Spleen (tissue), 7 donors: Measurements from ENCODE around the gene SLAIN2.

Experiments
- POLR2A ChIP-seq, 3 donors: fragments of 450-650 bp; IDR thresholded peaks; one replicate each; pipeline ENCODE4 v1.5.1; 2017; ENCODE audit warnings: antibody characterized with exemption in 3 of 3, mild to moderate bottlenecking in 1 of 3
- TF ChIP-seq, protein P1 (sequence below), 11 experiments: fragments of 200-600 bp in 7 of 11; fragments of 450-650 bp in 4 of 11; sonication (generic) in 4 of 11; IDR thresholded peaks in 8 of 11; conservative IDR thresholded peaks in 3 of 11; 1 replicate in 7 of 11; 2 replicates in 4 of 11; pipeline versions ENCODE4 v1.4.0 to v1.8.0; 2016 to 2021; ENCODE audit warnings: antibody characterized with exemption in 11 of 11, inconsistent platforms in 4 of 11, mild to moderate bottlenecking in 1 of 11
- donor health status: DM: no; HTN: no; CAD: no; lungs with moderate emphysema.
- donor health status: DM: no; HTN: no; CAD: no.
- donor health status: DM: no; HTN: no; CAD: no.

DNA sequence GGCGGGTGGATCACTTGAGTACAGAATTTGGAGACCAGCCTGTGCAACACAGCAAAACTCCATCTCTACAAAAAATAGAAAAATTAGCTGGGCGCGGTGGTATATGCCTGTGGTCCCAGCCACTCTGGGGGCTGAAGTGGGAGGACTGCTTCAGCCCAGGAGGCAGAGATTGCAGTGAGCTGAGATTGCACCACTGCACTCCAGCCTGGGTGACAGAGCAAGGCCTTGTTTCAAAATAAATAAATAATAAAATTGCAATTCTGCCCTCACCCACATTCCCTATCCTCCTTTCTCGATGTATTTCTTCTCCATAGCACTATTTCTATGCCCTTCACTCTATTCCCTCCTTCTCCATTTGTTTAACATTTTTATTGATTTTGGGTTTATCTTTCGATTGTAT lies 8.7 kb upstream of the SLAIN2 start:
- TF ChIP-seq, protein P1, sequence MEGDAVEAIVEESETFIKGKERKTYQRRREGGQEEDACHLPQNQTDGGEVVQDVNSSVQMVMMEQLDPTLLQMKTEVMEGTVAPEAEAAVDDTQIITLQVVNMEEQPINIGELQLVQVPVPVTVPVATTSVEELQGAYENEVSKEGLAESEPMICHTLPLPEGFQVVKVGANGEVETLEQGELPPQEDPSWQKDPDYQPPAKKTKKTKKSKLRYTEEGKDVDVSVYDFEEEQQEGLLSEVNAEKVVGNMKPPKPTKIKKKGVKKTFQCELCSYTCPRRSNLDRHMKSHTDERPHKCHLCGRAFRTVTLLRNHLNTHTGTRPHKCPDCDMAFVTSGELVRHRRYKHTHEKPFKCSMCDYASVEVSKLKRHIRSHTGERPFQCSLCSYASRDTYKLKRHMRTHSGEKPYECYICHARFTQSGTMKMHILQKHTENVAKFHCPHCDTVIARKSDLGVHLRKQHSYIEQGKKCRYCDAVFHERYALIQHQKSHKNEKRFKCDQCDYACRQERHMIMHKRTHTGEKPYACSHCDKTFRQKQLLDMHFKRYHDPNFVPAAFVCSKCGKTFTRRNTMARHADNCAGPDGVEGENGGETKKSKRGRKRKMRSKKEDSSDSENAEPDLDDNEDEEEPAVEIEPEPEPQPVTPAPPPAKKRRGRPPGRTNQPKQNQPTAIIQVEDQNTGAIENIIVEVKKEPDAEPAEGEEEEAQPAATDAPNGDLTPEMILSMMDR (IDR thresholded peaks at IDR 0.05 in 8 of 11, conservative IDR thresholded peaks at IDR 0.05 in 3 of 11), result no peak
- TF ChIP-seq POLR2A (IDR thresholded peaks at IDR 0.05), result no peak
